HG03025 (cell line): Measurements from ENCODE around the gene UNCX.
"Not testable (repeated sequence)": the region's sequence is repeated elsewhere in the genome, so short reads cannot be mapped to it uniquely, and the experiment has no call there.

Experiments
- ATAC-seq: cut with Tn5 transposase; IDR thresholded peaks from one replicate; pipeline ENCODE4 v1.9.1; 2021; ENCODE audit warnings: mild to moderate bottlenecking, moderate library complexity; ENCODE audit not compliant: unreplicated experiment, low FRiP score

Gene UNCX

GRCh38 chr7:1255080-1255816 is 22.6 kb downstream of the UNCX start:
- no peak for ATAC-seq

DNA sequence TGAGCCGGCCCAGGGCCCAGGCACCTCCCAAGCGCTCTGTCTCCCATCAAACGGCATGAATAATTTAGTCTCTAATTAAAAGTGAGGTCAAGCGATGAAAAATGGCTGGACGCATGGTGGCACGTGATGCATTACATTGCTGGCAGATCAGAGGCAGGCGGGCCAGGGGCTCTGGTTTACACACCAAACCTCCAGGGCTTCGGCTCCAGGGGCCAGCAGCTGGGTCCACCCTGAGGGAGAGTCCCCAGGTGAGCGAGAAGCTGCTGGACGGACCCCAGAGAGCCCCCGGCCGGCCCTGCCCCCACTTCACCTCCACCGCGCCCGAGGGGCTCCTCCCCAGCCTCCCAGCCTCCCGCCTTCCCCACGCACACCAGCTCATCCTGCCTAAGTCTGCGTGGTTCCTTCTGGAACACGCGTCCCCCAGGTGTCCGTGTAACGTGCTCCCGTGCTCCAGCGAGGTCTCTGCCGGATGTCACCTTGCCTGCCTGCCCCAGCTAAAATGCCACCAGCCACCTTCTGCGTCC is 23.2 kb downstream of the UNCX start:
- ATAC-seq = no peak

DNA sequence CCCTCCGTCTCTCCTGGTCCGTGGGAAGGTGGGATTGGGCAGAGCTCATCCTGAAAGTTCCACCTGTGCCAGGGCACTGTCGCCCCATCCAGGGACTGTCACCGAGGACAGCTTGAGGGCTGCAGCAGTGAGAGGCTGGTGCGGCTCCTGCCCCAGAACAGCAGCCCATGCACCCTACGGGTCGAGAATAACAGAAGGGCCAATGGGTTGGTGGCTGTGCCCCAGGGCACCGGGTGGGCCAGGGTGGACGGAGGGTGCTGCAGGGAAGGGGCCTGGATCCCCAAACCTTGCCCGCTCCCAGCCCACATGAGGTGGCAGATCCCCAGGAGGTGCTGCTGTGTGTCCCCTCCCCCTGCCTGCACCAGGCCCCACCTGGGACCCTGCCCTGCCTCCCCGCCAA is 23.9 kb downstream of the UNCX start:
- ATAC-seq = no peak

DNA sequence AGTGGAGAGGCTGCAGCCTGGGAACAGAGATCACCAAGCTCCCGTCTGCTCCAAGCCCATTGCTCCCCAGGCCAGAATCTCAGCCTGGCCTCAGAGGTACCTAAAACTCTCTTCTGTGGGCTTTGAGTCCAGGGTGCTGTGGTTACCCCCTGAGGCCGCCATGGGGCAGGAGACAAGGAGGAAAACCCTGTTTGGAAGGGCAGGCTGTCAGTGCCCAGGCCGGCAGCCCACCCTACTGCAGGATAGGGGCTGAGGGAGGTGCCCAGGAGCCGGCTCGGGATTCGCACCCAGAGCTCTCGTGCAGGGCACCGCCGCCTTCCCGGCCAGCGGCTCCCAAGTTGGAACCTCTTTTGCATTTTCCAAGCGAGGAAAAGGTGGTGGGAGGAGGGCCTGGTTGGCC is 24.5 kb downstream of the UNCX start:
- ATAC-seq = no peak

DNA sequence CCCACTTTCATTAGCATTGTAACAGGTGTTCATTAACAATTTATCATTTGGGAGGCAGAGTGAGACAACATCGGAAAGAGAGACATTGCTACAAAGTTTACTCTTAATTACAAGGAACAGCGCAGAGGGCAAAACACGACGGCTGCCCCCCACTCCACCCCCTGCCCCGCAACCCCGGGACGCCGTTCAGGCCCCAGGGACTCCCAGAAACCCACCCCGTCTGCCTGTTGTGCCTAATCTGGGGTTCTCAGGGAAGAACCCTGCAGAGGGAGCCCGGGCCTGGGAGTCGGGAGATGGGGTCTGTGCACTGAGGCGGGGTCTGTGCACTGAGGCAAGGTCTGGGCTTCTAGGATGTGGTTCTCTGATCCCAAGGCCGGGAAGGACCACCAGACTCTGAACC is 25.2 kb downstream of the UNCX start:
- no peak for ATAC-seq

- no peak for ATAC-seq
Measured at GRCh38 chr7:1259621-1260243, 27.1 kb downstream of the UNCX start.

DNA sequence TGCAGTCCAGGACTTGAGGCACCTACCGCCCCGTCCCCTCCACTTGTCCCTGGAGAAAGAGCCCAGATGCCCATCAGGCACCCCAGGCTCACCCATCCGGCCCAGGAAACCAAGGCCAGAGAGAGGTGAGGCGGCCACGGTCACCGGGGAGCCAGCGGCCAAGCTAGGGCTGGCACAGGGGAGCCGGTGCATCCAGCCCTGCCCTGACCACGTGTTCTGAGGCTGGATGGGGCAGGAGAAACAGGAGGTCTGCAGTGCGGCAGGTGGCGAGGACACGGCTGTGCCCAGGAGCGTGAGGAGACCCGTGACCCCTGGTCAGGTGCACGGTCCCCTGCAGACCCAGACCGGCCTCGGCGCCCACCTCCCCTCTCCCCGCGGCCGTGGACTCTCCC is 27.6 kb downstream of the UNCX start:
- ATAC-seq = no peak

- ATAC-seq = not testable (repeated sequence)
Measured at GRCh38 chr7:1261036-1261435, 28.4 kb downstream of the UNCX start.

DNA sequence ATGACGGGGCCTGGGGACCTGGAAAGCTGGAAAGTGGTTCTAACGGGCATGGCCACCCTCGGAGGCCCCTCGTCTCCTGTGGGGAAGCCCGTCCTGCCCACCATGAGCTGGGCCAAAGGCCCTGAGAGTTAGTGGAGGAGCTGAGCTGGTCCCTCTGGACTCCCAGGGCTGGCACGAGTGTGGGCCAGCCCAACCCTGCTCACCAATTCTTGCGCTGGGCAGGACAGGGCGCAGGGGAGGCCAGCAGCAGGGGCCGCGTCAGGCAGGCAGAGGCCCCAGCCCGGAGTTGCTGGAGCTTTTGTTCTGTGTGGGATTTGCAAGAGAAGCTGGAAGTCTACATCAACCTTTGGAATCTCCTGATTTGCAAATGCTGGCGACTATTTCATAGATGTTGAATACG is 29.8 kb downstream of the UNCX start:
- no peak for ATAC-seq

DNA sequence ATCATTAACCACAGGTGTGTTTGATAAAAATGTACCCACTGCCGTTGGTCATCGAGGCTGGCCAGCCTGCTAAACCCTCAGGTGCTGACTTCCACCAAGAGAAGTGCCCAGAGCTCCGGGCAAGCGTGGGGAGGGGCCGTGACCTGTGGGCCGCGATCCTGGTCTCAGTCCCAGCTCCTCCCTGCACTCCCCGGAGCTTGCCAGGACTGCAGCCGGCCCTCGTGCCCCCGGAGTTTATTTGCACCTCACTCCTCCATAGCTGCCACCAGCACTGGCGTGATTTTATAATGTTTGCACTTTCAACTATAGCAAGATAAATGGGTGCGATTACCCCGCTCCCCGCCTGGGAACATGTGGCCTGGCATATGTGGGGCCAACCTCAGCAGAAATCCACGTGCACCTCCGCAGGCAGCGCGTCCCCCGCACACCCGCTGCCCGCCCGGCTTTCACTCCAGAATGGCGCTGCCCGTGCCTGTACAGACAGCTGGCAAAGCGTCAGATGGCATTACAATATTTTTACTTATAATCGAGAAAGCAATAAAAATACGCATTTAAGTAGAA is 30.8 kb downstream of the UNCX start:
- no peak for ATAC-seq

DNA sequence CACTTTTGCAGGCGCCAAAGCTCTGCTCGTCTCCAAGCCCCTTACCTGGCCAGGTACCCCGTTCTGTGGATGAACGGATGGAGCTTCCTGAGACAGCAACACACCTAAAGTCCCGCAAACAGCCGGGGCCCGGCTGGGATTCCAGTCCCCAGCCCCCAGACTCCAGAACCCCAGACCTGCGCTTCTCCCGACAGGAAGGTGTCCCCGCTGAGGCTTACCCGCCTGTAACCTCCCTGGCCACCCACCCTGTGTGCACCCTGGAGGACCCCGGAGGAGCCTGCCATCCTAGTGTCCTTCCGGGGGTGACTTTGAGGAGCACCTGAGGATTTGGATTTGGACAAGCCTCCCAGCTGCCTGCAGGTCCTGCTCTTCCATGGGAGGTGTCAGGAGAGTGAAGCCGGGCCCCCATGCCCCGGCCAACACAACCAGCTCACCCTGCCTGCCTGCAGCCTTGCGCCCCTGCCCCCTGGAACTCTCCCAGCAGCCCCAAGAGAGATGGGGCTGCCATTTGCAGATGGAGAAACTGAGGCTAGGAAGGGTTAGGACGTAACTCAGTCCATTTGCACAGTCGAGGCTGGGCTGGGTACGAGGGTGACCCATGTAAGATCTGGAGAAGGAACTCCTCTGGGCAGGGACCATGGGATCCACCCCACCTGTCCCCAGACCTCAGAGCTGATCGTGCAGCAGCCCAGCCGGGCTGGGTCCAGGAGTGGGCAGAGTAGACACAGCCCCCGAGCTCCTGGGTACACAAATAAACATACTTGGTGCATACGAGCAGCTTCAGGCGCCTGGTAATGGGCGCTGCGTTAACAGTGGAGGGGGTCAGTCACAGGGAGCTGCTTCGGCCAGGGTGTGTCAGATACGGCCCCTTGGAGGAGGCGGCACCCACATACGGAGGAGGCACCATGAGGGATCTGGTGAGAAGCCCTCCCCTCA is 31.9 kb downstream of the UNCX start:
- ATAC-seq = no peak

DNA sequence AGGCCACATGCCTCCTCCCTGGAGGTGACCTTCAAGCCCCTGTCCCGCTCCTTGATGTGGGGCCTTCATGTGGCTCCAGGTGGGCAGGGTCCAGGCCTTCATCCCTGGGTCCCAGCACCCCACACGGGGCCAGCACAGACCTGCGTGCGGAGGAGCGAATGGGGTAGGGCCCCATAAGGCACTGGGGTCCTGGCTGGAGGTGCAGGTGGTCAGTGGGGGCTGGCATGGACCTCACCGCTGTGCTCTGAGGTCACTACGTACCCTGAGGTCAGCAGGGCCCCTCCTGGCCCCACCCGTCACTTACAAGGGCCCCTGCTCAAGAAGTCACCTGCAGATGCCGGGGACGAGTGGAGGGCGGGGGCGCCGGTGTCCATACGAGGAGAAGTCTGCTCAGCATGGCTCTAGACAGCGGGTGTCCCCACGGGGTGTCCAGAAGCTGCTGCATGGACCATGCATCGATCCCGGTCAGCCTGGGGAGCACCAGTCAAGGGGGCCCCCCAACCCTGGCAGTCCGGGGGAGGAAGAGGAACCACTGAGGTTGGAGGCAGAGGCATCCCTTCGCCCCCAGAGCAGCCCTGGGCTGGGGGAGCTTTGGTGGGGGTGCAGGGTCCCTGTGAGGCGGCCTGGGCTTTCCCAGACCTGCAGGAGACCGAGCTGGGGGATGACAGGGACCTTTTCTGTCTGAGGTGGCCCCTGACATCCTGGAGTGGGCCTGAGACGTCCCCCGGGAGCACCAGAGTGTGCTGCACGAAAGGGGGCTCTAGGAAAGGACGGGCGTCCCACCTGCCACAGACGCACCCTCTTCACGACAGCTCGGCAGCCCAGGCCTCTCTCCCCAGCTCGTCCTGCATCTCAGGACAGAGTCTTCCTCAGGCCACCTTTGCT is 34.6 kb downstream of the UNCX start:
- no peak for ATAC-seq

DNA sequence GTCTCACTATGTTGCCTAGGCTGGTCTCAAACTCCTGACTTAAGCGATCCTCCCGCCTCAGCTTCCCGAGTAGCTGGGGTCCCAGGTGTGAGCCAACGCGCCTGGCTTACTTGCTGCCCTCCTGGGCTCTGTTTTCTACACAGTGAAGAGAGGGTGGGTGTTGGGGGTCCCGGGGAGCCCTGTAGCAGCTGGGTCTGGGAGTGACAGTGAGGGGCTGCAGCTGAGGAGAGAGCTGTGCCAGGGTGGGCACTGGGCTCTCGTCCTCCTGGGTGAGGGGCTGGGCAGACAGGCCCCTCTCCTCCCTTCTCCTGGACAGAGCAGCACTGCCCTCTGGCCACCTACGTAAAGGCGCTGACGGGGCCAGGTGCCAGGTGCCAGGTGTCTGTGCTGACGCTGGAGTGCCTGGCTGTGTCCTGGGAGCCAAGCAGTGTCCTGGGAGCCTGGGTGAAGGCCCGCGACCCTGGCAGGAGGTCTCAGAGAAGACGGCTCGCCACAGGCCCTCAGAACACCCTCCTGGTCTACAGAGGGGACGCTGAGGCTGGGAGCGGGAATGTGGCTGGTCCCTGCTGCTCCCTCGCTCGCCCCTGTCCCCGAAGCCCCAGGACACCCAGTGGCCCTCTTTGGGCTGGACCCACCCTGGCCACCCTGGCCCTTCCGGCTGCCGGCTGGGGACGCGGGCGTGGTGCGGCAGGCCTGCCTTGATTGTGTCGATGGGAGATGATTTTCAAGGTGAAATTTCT is 35.6 kb downstream of the UNCX start:
- no peak for ATAC-seq

DNA sequence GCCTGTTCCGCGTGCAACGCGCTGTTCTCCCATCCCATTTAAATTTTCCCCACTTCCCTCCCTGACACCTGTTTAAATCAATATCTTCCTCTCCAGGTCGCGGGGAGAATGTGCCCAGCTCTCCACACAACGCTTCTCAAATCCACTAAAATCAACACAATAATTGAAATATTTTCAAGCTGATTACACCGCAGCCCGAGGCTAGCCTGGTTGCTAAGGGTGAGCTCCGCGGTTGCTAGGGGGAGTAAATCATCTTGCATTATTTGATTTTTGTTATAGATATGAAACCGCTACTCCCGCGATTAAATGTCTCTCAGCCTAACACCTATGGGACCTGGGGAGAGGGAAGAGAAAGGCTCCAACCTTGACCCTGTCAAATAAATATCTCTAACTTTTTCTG is 36.2 kb downstream of the UNCX start:
- no peak for ATAC-seq

- no peak for ATAC-seq
Measured at GRCh38 chr7:1269336-1269890, 36.7 kb downstream of the UNCX start.

GRCh38 chr7:1270181-1270580 is 37.5 kb downstream of the UNCX start:
- no peak for ATAC-seq

- no peak for ATAC-seq
Measured at GRCh38 chr7:1271046-1271445, 38.4 kb downstream of the UNCX start.

- no peak for ATAC-seq
Measured at GRCh38 chr7:1271656-1272055, 39.0 kb downstream of the UNCX start.

DNA sequence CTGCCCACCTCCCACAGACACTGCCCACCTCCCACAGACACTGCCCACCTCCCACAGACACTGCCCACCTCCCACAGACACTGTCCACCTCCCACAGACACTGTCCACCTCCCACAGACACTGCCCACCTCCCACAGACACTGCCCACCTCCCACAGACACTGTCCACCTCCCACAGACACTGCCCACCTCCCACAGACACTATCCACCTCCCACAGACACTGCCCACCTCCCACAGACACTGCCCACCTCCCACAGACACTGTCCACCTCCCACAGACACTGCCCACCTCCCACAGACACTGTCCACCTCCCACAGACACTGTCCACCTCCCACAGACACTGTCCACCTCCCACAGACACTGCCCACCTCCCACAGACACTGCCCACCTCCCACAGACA is 39.5 kb downstream of the UNCX start:
- ATAC-seq = not testable (repeated sequence)
